ENCODE data around the gene SERPINF2. TPM values are rescaled to one million over a fixed set of nuclear protein-coding genes. Genes with fewer than 3 reads are reported as not detected.

The SERPINF2 gene
- total RNA-seq, 1 experiment from 2014 or later, result 0.56 TPM

GRCh38 chr17:1800240-1800639 is 57.6 kb downstream of the SERPINF2 start:
- no peak for DNase-seq (ENCODE audit: unreplicated experiment)
- CTCF ChIA-PET, result no interaction called here
- no peaks in the 10 kb centered on the region for H3K27me3 Mint-ChIP-seq (ENCODE audit: insufficient read depth, unreplicated experiment)
- H3K9me3 Mint-ChIP-seq (ENCODE audit: unreplicated experiment), result no peaks in the 10 kb centered on the region
- TSS peak; percentile 31 for BruUV-seq (replicated peaks)
- POLR2A ChIA-PET, result interaction anchor here (0.7 to 3.3 kb wide), 4 partner anchors 8 to 83 kb away, joined by 3 to 14 read pairs (median 4); no protein-coding TSS in a partner anchor
- H3K36me3 Mint-ChIP-seq (ENCODE audit: insufficient read depth, unreplicated experiment), result peaks cover 63% of the 10 kb centered on the region
- H3K4me3 Mint-ChIP-seq (ENCODE audit: unreplicated experiment), result no peak overlapping the region
- no peaks in the 10 kb centered on the region for H3K4me1 Mint-ChIP-seq (ENCODE audit: insufficient read depth, unreplicated experiment)
- TF ChIP-seq CTCF (IDR thresholded peaks at IDR 0.05; ENCODE audit: unreplicated experiment), result no peak
- intact Hi-C loops (cut with micrococcal nuclease), result no loop called here
- H3K27ac Mint-ChIP-seq (ENCODE audit: low read depth, unreplicated experiment), result no peak overlapping the region

GRCh38 chr17:1800712-1801111 is 58.0 kb downstream of the SERPINF2 start:
- no TSS peak for BruUV-seq (replicated peaks)
- Mint-ChIP-seq H3K9me3 (ENCODE audit: unreplicated experiment) (no peaks in the 10 kb centered on the region), H3K4me3 (ENCODE audit: unreplicated experiment) (no peak overlapping the region), H3K27me3 (ENCODE audit: insufficient read depth, unreplicated experiment) (no peaks in the 10 kb centered on the region), H3K27ac (ENCODE audit: low read depth, unreplicated experiment) (no peak overlapping the region), H3K4me1 (ENCODE audit: insufficient read depth, unreplicated experiment) (no peaks in the 10 kb centered on the region), H3K36me3 (ENCODE audit: insufficient read depth, unreplicated experiment) (peaks cover 66% of the 10 kb centered on the region)
- CTCF ChIA-PET, result no interaction called here
- intact Hi-C loops (cut with micrococcal nuclease), result no loop called here
- POLR2A ChIA-PET, result interaction anchor here (0.6 to 3.3 kb wide), 5 partner anchors 8 to 437 kb away, joined by 3 to 14 read pairs (median 3); no protein-coding TSS in a partner anchor
- TF ChIP-seq CTCF (IDR thresholded peaks at IDR 0.05; ENCODE audit: unreplicated experiment), result no peak
- no peak for DNase-seq (ENCODE audit: unreplicated experiment)

- ChIA-PET CTCF (interaction anchor here (0.5 kb wide), 1 partner anchor 44 kb away, joined by 3 read pairs; no protein-coding TSS in a partner anchor), POLR2A (interaction anchor here (0.6 to 1.4 kb wide), 3 partner anchors 8 to 11 kb away, joined by 3 to 5 read pairs (median 4); no protein-coding TSS in a partner anchor)
- H3K9me3 Mint-ChIP-seq (ENCODE audit: unreplicated experiment), result no peaks in the 10 kb centered on the region
- DNase-seq (ENCODE audit: unreplicated experiment), result no peak
- BruUV-seq (replicated peaks), result no TSS peak
- no peaks in the 10 kb centered on the region for H3K27me3 Mint-ChIP-seq (ENCODE audit: insufficient read depth, unreplicated experiment)
- intact Hi-C loops (cut with micrococcal nuclease), result no loop called here
- no peak overlapping the region for H3K4me3 Mint-ChIP-seq (ENCODE audit: unreplicated experiment)
- no peak overlapping the region for H3K27ac Mint-ChIP-seq (ENCODE audit: low read depth, unreplicated experiment)
- H3K4me1 Mint-ChIP-seq (ENCODE audit: insufficient read depth, unreplicated experiment), result no peaks in the 10 kb centered on the region
- TF ChIP-seq CTCF (IDR thresholded peaks at IDR 0.05; ENCODE audit: unreplicated experiment), result no peak
- peaks cover 57% of the 10 kb centered on the region for H3K36me3 Mint-ChIP-seq (ENCODE audit: insufficient read depth, unreplicated experiment)
These were observed 59.8 kb downstream of the SERPINF2 start for GRCh38 chr17:1802429-1802828.

GRCh38 chr17:1803280-1803679 is 60.6 kb downstream of the SERPINF2 start:
- ChIA-PET CTCF (interaction anchor here (0.5 to 0.7 kb wide), 3 partner anchors 32 to 79 kb away, joined by 3 read pairs; no protein-coding TSS in a partner anchor), POLR2A (interaction anchor here (1.3 to 1.4 kb wide), 2 partner anchors 9 to 10 kb away, joined by 4 to 5 read pairs; no protein-coding TSS in a partner anchor)
- no peaks in the 10 kb centered on the region for H3K4me1 Mint-ChIP-seq (ENCODE audit: insufficient read depth, unreplicated experiment)
- H3K27ac Mint-ChIP-seq (ENCODE audit: low read depth, unreplicated experiment), result no peak overlapping the region
- H3K4me3 Mint-ChIP-seq (ENCODE audit: unreplicated experiment), result no peak overlapping the region
- intact Hi-C loops (cut with micrococcal nuclease), result no loop called here
- H3K27me3 Mint-ChIP-seq (ENCODE audit: insufficient read depth, unreplicated experiment), result no peaks in the 10 kb centered on the region
- peaks cover 54% of the 10 kb centered on the region for H3K36me3 Mint-ChIP-seq (ENCODE audit: insufficient read depth, unreplicated experiment)
- no peak for DNase-seq (ENCODE audit: unreplicated experiment)
- H3K9me3 Mint-ChIP-seq (ENCODE audit: unreplicated experiment), result no peaks in the 10 kb centered on the region
- no TSS peak for BruUV-seq (replicated peaks)
- no peak for TF ChIP-seq CTCF (IDR thresholded peaks at IDR 0.05; ENCODE audit: unreplicated experiment)

Other genes with a start within 250 kb of the SERPINF2 start
- 25.5 and 28.9 TPM in 2 replicates for gene INPP5K, start 226.3 kb upstream of the SERPINF2 start, total RNA-seq (2022)
- gene PITPNA, start 180.1 kb upstream of the SERPINF2 start, total RNA-seq (2022), result 79.6 and 99.8 TPM in 2 replicates
- 3.1 and 5.6 TPM in 2 replicates for gene SLC43A2, start 114.0 kb upstream of the SERPINF2 start, total RNA-seq (2022)
- 0.40 and 0.47 TPM in 2 replicates for gene SCARF1, start 97.1 kb upstream of the SERPINF2 start, total RNA-seq (2022)
- 1.6 and 2.6 TPM in 2 replicates for gene RILP, start 93.0 kb upstream of the SERPINF2 start, total RNA-seq (2022)
- gene PRPF8, start 58.0 kb upstream of the SERPINF2 start, total RNA-seq (2022), result 239 and 261 TPM in 2 replicates
- gene TLCD2, start 32.5 kb upstream of the SERPINF2 start, total RNA-seq (2022), result 2.5 and 4.0 TPM in 2 replicates
- 17.4 and 19.4 TPM in 2 replicates for gene WDR81, start 18.2 kb upstream of the SERPINF2 start, total RNA-seq (2022)
- gene SERPINF1, start 19.2 kb downstream of the SERPINF2 start, total RNA-seq (2022), result 1.8 TPM in 1 of 2 replicates, not detected in the other
- 8.3 and 13.6 TPM in 2 replicates for gene SMYD4, start 87.0 kb downstream of the SERPINF2 start, total RNA-seq (2022)
- gene RPA1, start 87.1 kb downstream of the SERPINF2 start, total RNA-seq (2022), result 60.3 and 62.7 TPM in 2 replicates

All from MCF 10A (cell line).